Measurements from ENCODE around the gene FKBP7.

DNA sequence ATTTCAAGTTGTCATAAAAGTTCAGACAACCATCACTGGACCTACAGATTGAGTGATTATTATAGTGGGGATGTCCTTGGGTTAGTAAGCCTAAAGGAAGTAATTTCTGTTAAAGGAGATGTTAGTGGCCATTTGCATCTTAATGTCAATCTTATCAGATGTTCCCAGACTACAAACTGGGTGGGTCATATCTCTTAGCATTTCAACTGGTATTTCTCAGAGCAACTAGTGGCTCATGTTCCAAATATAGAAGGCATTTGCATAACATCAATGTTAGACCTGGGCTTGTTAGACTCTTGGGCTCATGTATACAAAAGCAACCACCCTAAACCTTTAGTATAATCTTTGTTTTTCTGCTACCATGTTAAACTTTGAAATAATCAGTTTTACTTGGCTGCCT is 19.7 kb upstream of the FKBP7 start:
- TF ChIP-seq, protein P1, sequence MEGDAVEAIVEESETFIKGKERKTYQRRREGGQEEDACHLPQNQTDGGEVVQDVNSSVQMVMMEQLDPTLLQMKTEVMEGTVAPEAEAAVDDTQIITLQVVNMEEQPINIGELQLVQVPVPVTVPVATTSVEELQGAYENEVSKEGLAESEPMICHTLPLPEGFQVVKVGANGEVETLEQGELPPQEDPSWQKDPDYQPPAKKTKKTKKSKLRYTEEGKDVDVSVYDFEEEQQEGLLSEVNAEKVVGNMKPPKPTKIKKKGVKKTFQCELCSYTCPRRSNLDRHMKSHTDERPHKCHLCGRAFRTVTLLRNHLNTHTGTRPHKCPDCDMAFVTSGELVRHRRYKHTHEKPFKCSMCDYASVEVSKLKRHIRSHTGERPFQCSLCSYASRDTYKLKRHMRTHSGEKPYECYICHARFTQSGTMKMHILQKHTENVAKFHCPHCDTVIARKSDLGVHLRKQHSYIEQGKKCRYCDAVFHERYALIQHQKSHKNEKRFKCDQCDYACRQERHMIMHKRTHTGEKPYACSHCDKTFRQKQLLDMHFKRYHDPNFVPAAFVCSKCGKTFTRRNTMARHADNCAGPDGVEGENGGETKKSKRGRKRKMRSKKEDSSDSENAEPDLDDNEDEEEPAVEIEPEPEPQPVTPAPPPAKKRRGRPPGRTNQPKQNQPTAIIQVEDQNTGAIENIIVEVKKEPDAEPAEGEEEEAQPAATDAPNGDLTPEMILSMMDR (conservative IDR thresholded peaks at IDR 0.05; ENCODE audit: low read length) = no peak
- TF ChIP-seq EZH2phosphoT487 (IDR thresholded peaks at IDR 0.05; ENCODE audit: borderline replicate concordance, low read depth, low read length) = no peak

Data from OCI-LY7 (cell line).